Caco-2 (cell line): ENCODE results near the gene KRT9. TPM values are rescaled to one million over a fixed set of nuclear protein-coding genes. Genes with fewer than 3 reads are reported as not detected.

Experiments used
- BruUV-seq: library from RNA; stranded (reverse); fragments of 400-500 nt; replicated peaks from 2 replicates; lab custom pipeline; 2021; lab: Mats Ljungman, UMichigan
- CTCF ChIA-PET: fragments of 300-600 bp; sonication (Branson Sonifier 250); formaldehyde crosslinking; loops from one replicate; lab custom pipeline; 2022; ENCODE audit warnings: antibody characterized with exemption; lab: Charles Lee
- POLR2A ChIA-PET: fragments of 300-600 bp; sonication (Branson Sonifier 250); formaldehyde crosslinking; loops from one replicate; lab custom pipeline; 2022; ENCODE audit warnings: antibody characterized with exemption; lab: Charles Lee
- DNase-seq, 2 experiments: peaks; one replicate each; pipeline versions ENCODE4 v3.0.0 to v3.0.0-alpha.2; 2020 to 2022
- H3K27me3 ChIP-seq: replicated peaks from 2 replicates; pipeline ENCODE4 v1.6.0; 2011; ENCODE audit warnings: low read length; ENCODE audit not compliant: control insufficient read depth, insufficient read depth
- H3K36me3 ChIP-seq: 2 replicates; pipeline ENCODE4 v1.5.1; 2011; ENCODE audit warnings: low read length; ENCODE audit not compliant: control insufficient read depth, insufficient read depth
- H3K4me1 ChIP-seq: fragments of 250-450 bp; sonication (Bioruptor Pico); 2 replicates; pipeline ENCODE4 v1.5.1; 2020; ENCODE audit warnings: mild to moderate bottlenecking
- H3K4me3 ChIP-seq: 2 replicates; pipeline ENCODE4 v1.5.1; 2011; ENCODE audit warnings: low read depth, mild to moderate bottlenecking, control low read depth, low read length
- H3K9me3 ChIP-seq: fragments of 250-450 bp; sonication (Bioruptor Pico); 2 replicates; pipeline ENCODE4 v1.5.1; 2020; ENCODE audit warnings: mild to moderate bottlenecking, moderate library complexity
- H3K27ac Mint-ChIP-seq: one replicate; pipeline ENCODE4 v1.8.0; 2022; ENCODE audit warnings: mixed read lengths; ENCODE audit not compliant: unreplicated experiment
- H3K27me3 Mint-ChIP-seq: one replicate; pipeline ENCODE4 v1.8.0; 2022; ENCODE audit warnings: mixed read lengths; ENCODE audit not compliant: insufficient read depth, unreplicated experiment
- H3K36me3 Mint-ChIP-seq: one replicate; pipeline ENCODE4 v1.8.0; 2022; ENCODE audit warnings: mild to moderate bottlenecking, mixed read lengths; ENCODE audit not compliant: insufficient read depth, unreplicated experiment
- H3K4me1 Mint-ChIP-seq: one replicate; pipeline ENCODE4 v1.8.0; 2022; ENCODE audit warnings: low read depth, mixed read lengths; ENCODE audit not compliant: unreplicated experiment
- H3K4me3 Mint-ChIP-seq: one replicate; pipeline ENCODE4 v1.8.0; 2022; ENCODE audit warnings: mild to moderate bottlenecking, moderate library complexity, mixed read lengths; ENCODE audit not compliant: unreplicated experiment
- H3K9me3 Mint-ChIP-seq: one replicate; pipeline ENCODE4 v1.8.0; 2022; ENCODE audit warnings: mixed read lengths; ENCODE audit not compliant: unreplicated experiment
- CTCF ChIP-seq, 2 experiments: fragments of 200-600 bp in 1 of 2; IDR thresholded peaks; 1 replicate in 1 of 2; 2 replicates in 1 of 2; pipeline versions ENCODE4 v1.5.1 to v1.8.0; 2011 to 2022; ENCODE audit warnings: antibody characterized with exemption in 1 of 2, control low read depth in 1 of 2, inconsistent platforms in 1 of 2, low read depth in 1 of 2, low read length in 1 of 2, mild to moderate bottlenecking in 1 of 2, moderate library complexity in 1 of 2; ENCODE audit not compliant: insufficient read depth in 1 of 2, severe bottlenecking in 1 of 2, unreplicated experiment in 1 of 2
- intact Hi-C: fragments of 100-400 bp; cut with micrococcal nuclease; formaldehyde crosslinking; loops from one replicate; pipeline ENCODE4 v1.10.0; 2022; ENCODE audit not compliant: unreplicated experiment
- total RNA-seq: library from RNA; stranded (reverse); gene quantifications from 2 replicates; pipeline ENCODE4 v1.2.3, GENCODE V29; 2022

The KRT9 gene
- total RNA-seq, 1 experiment from 2014 or later = not detected

GRCh38 chr17:41534899-41535546, 36.8 kb downstream of the KRT9 start:
- H3K27me3 Mint-ChIP-seq = no peaks in the 10 kb centered on the region
- Histone ChIP-seq H3K27me3 (no peaks in the 10 kb centered on the region), H3K36me3 (no peaks in the 10 kb centered on the region), H3K9me3 (no peaks in the 10 kb centered on the region), H3K4me1 (peaks cover 69% of the 10 kb centered on the region), H3K4me3 (no peak overlapping the region)
- peaks cover 74% of the 10 kb centered on the region for H3K4me1 Mint-ChIP-seq
- ChIA-PET POLR2A (interaction anchor here (0.6 to 1.8 kb wide), 5 partner anchors 7 to 716 kb away, joined by 3 to 8 read pairs (median 4); partner anchors contain the start of gene KRT19), CTCF (interaction anchor here (1.0 to 1.3 kb wide), 3 partner anchors 10 to 32 kb away, joined by 3 to 7 read pairs (median 7); no protein-coding TSS in a partner anchor)
- H3K36me3 Mint-ChIP-seq = peaks cover 15% of the 10 kb centered on the region
- BruUV-seq = no TSS peak
- intact Hi-C loops = no loop called here
- TF ChIP-seq CTCF (IDR thresholded peaks at IDR 0.05; ENCODE audit: insufficient read depth in 1 of 2, low read depth in 1 of 2, low read length in 1 of 2, severe bottlenecking in 1 of 2, unreplicated experiment in 1 of 2) = peak in 1 of 2 experiments; percentile 34
- no peaks in the 10 kb centered on the region for H3K9me3 Mint-ChIP-seq
- DNase-seq = no peak
- peak overlapping the region; percentile 91 for H3K27ac Mint-ChIP-seq
- peak overlapping the region; percentile 42 for H3K4me3 Mint-ChIP-seq

DNA sequence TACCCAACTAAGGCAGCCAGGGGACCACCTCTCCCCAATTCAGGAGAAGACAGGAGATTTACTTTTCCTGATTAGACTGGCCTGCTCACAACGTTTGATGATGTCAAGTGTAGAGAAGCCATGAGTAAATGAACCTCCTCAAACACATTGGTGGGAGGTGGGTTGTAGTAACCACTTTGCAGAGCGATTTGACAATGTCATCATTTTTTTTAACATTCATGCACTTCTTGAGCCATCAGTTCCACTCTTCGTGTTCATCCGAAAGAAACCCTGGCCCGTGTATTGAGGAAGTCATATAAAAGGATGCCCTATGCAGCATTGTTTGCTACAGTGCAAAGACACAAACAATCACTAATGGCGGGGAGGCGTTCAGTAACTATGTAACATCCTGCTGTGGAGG, 38.2 kb downstream of the KRT9 start:
- H3K4me1 ChIP-seq = peaks cover 71% of the 10 kb centered on the region
- H3K27me3 ChIP-seq = no peaks in the 10 kb centered on the region
- H3K4me1 Mint-ChIP-seq = peaks cover 74% of the 10 kb centered on the region
- no TSS peak for BruUV-seq
- H3K9me3 ChIP-seq = 0 out of 2 replicates have a peak, but pooled peaks cover 4% of the 10 kb centered on the region
- no peak overlapping the region for H3K4me3 Mint-ChIP-seq
- no peak for DNase-seq
- ChIA-PET CTCF (interaction anchor here (0.6 to 1.5 kb wide), 3 partner anchors 8 to 15 kb away, joined by 3 to 5 read pairs (median 3); no protein-coding TSS in a partner anchor), POLR2A (interaction anchor here (0.6 kb wide), 1 partner anchor 627 kb away, joined by 3 read pairs; no protein-coding TSS in a partner anchor)
- no peak overlapping the region for H3K4me3 ChIP-seq
- intact Hi-C loops = no loop called here
- no peaks in the 10 kb centered on the region for H3K9me3 Mint-ChIP-seq
- TF ChIP-seq CTCF (IDR thresholded peaks at IDR 0.05; ENCODE audit: insufficient read depth in 1 of 2, low read depth in 1 of 2, low read length in 1 of 2, severe bottlenecking in 1 of 2, unreplicated experiment in 1 of 2) = no peak
- no peaks in the 10 kb centered on the region for H3K36me3 ChIP-seq
- no peaks in the 10 kb centered on the region for H3K27me3 Mint-ChIP-seq
- peaks cover 23% of the 10 kb centered on the region for H3K36me3 Mint-ChIP-seq
- H3K27ac Mint-ChIP-seq = no peak overlapping the region

- Histone ChIP-seq H3K4me1 (peaks cover 69% of the 10 kb centered on the region), H3K27me3 (no peaks in the 10 kb centered on the region), H3K4me3 (no peak overlapping the region), H3K36me3 (no peaks in the 10 kb centered on the region), H3K9me3 (0 out of 2 replicates have a peak, but pooled peaks cover 4% of the 10 kb centered on the region)
- intact Hi-C loops = no loop called here
- peaks cover 28% of the 10 kb centered on the region for H3K36me3 Mint-ChIP-seq
- DNase-seq = no peak
- peaks cover 75% of the 10 kb centered on the region for H3K4me1 Mint-ChIP-seq
- CTCF ChIA-PET = interaction anchor here (0.6 to 1.5 kb wide), 4 partner anchors 9 to 18 kb away, joined by 3 to 5 read pairs (median 3); no protein-coding TSS in a partner anchor
- TF ChIP-seq CTCF (IDR thresholded peaks at IDR 0.05; ENCODE audit: insufficient read depth in 1 of 2, low read depth in 1 of 2, low read length in 1 of 2, severe bottlenecking in 1 of 2, unreplicated experiment in 1 of 2) = no peak
- no peak overlapping the region for H3K4me3 Mint-ChIP-seq
- POLR2A ChIA-PET = interaction anchor here (0.6 kb wide), 1 partner anchor 626 kb away, joined by 3 read pairs; no protein-coding TSS in a partner anchor
- no TSS peak for BruUV-seq
- no peak overlapping the region for H3K27ac Mint-ChIP-seq
- H3K9me3 Mint-ChIP-seq = no peaks in the 10 kb centered on the region
- no peaks in the 10 kb centered on the region for H3K27me3 Mint-ChIP-seq
Measured at GRCh38 chr17:41532947-41533570, 38.8 kb downstream of the KRT9 start.
